DND-41 (cell line): ENCODE measurements around the gene ATF6.

ENCODE experiments used
- ATAC-seq: fragments of 200-7000 bp; cut with Tn5 transposase; 3 replicates; pipeline ENCODE4 v1.9.1; 2021; ENCODE audit warnings: low read depth; ENCODE audit not compliant: insufficient read depth
- DNase-seq: peaks from one replicate; pipeline ENCODE4 v3.0.0-alpha.2; 2020
- H2AFZ ChIP-seq: 2 replicates; pipeline ENCODE4 v1.6.0; 2012; ENCODE audit warnings: low read depth, low read length
- H3K27ac ChIP-seq: 2 replicates; pipeline ENCODE4 v1.5.1; 2012; ENCODE audit warnings: low read length, inconsistent platforms
- H3K27me3 ChIP-seq: fragments of 200-600 bp; sonication (generic); 2 replicates; pipeline ENCODE4 v1.6.0; 2012; ENCODE audit warnings: low read length, mild to moderate bottlenecking, inconsistent platforms; ENCODE audit not compliant: insufficient read depth, poor library complexity
- H3K36me3 ChIP-seq: 2 replicates; pipeline ENCODE4 v1.5.1; 2012; ENCODE audit warnings: low read length, inconsistent platforms; ENCODE audit not compliant: insufficient read depth
- H3K4me1 ChIP-seq: 2 replicates; pipeline ENCODE4 v1.5.1; 2012; ENCODE audit warnings: mild to moderate bottlenecking, low read length; ENCODE audit not compliant: insufficient read depth
- H3K4me2 ChIP-seq: 2 replicates; pipeline ENCODE4 v1.6.0; 2012; ENCODE audit warnings: mild to moderate bottlenecking, moderate library complexity, low read length, inconsistent platforms; ENCODE audit not compliant: insufficient read depth
- H3K4me3 ChIP-seq, 2 experiments: fragments of 200-600 bp in 1 of 2; shearing (Covaris generic) in 1 of 2; 2 replicates each; pipeline ENCODE4 v1.5.1; 2012 to 2016; ENCODE audit warnings: inconsistent platforms in 2 of 2, low read length in 2 of 2, mild to moderate bottlenecking in 2 of 2, low read depth in 1 of 2, moderate library complexity in 1 of 2
- H3K79me2 ChIP-seq: 2 replicates; pipeline ENCODE4 v1.6.0; 2012; ENCODE audit warnings: low read length, inconsistent platforms; ENCODE audit not compliant: insufficient read depth
- H3K9ac ChIP-seq: 2 replicates; pipeline ENCODE4 v1.6.0; 2012; ENCODE audit warnings: low read depth, mild to moderate bottlenecking, inconsistent platforms, low read length, moderate library complexity
- H3K9me3 ChIP-seq: 2 replicates; pipeline ENCODE4 v1.5.1; 2012; ENCODE audit warnings: low read length, moderate library complexity, mild to moderate bottlenecking, inconsistent platforms; ENCODE audit not compliant: insufficient read depth, severe bottlenecking
- H4K20me1 ChIP-seq: 2 replicates; pipeline ENCODE4 v1.6.0; 2012; ENCODE audit warnings: low read length; ENCODE audit not compliant: insufficient read depth
- EZH2 ChIP-seq: IDR thresholded peaks from 3 replicates; pipeline ENCODE4 v1.6.1; 2012; ENCODE audit warnings: borderline replicate concordance, low read depth, mild to moderate bottlenecking, moderate library complexity, low read length, inconsistent platforms; ENCODE audit not compliant: severe bottlenecking
- TF ChIP-seq, protein P1 (sequence below): IDR thresholded peaks from 2 replicates; pipeline ENCODE4 v1.5.1; 2012; ENCODE audit warnings: borderline replicate concordance, low read length, moderate library complexity, mild to moderate bottlenecking; ENCODE audit not compliant: poor library complexity, severe bottlenecking; ENCODE audit errors: extremely low read depth

Gene ATF6

DNA sequence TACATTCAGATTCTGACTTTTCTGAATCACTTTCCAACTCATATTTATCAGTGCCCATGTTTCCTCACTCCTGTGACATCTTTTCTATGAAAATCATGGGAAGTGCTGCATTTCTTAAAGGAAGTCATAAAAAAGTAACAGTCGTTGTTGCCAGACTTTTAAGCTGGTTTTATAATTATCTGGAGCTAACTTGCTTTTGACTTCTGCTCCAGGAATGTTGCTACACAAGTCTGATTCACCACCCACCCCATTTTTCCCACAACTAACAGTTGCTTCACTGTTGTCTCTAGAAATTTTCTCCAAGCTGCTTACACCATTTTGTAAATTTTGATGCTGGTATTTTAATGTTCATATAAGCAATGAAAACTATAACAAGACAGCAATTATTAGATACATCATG is 32.6 kb upstream of the ATF6 start:
- no peak overlapping the region for H2AFZ ChIP-seq
- H3K79me2 ChIP-seq, result no peaks in the 10 kb centered on the region
- no peak for ATAC-seq
- H3K4me1 ChIP-seq, result peaks cover 4% of the 10 kb centered on the region; the same call in 1 of the 2 replicates
- H4K20me1 ChIP-seq, result no peaks in the 10 kb centered on the region
- H3K4me2 ChIP-seq, result no peak overlapping the region
- no peak overlapping the region for H3K9ac ChIP-seq
- TF ChIP-seq, protein P1, sequence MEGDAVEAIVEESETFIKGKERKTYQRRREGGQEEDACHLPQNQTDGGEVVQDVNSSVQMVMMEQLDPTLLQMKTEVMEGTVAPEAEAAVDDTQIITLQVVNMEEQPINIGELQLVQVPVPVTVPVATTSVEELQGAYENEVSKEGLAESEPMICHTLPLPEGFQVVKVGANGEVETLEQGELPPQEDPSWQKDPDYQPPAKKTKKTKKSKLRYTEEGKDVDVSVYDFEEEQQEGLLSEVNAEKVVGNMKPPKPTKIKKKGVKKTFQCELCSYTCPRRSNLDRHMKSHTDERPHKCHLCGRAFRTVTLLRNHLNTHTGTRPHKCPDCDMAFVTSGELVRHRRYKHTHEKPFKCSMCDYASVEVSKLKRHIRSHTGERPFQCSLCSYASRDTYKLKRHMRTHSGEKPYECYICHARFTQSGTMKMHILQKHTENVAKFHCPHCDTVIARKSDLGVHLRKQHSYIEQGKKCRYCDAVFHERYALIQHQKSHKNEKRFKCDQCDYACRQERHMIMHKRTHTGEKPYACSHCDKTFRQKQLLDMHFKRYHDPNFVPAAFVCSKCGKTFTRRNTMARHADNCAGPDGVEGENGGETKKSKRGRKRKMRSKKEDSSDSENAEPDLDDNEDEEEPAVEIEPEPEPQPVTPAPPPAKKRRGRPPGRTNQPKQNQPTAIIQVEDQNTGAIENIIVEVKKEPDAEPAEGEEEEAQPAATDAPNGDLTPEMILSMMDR, result no peak
- TF ChIP-seq EZH2, result no peak
- no peak for DNase-seq
- peaks cover 58% of the 10 kb centered on the region for H3K27me3 ChIP-seq
- no peaks in the 10 kb centered on the region for H3K9me3 ChIP-seq
- H3K36me3 ChIP-seq, result no peaks in the 10 kb centered on the region
- H3K27ac ChIP-seq, result no peak overlapping the region
- H3K4me3 ChIP-seq, result no peak overlapping the region

DNA sequence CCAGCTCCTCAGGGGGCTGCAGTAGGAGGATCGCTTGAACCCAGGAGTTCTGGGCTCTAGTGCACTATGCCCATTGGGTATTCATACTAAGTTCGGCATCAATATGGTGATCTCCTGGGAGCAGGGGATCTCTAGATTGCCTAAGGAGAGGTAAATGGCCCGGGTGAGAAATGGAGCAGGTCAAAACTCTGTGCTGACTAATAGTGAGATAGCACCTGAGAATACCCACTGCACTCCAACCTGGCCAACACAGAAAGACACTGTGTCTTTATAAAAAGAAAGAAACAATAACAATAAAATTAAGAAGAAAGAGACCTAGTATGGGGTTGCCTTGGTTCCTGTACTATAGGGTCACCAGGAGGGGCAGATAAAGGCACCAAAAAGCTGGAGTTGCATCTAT is 30.3 kb upstream of the ATF6 start:
- ATAC-seq (no peak), DNase-seq (no peak)
- Histone ChIP-seq H3K79me2 (no peaks in the 10 kb centered on the region), H3K4me1 (peaks cover 7% of the 10 kb centered on the region; the same call in 1 of the 2 replicates), H3K36me3 (no peaks in the 10 kb centered on the region), H2AFZ (no peak overlapping the region), H3K27me3 (peaks cover 49% of the 10 kb centered on the region), H3K27ac (no peak overlapping the region), H4K20me1 (no peaks in the 10 kb centered on the region), H3K4me2 (no peak overlapping the region), H3K9me3 (no peaks in the 10 kb centered on the region), H3K9ac (no peak overlapping the region), H3K4me3 (no peak overlapping the region)
- TF ChIP-seq, protein P1, result no peak
- no peak for TF ChIP-seq EZH2

DNA sequence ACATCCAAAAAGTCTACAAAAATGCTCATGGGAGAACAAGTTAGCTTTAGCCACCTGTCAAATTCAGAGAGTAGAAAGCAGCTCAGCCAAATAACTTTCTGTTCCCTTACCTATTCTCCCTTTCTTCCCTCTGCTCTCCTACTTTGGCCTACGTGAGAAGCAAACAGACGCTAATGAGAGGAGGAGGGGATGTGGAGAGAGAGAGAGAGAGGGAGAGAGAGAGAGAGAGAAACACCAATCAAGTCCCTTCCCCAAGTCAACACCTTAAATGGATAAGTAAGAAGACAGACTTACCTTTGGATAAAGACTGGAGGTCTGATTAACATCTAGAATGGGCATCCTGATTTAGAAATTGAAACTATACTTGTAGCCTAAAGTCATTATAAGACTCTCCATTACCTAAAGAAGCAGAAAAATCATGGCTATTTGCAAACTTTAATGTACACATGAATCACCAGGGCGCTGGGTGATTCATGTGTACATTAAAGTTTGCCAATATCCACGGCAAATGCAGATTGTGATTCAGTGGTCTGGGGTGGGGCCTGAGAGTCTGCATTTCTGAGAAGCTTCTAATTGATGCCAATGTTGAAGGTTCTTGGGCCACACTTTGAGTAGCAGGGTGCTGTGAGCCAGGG is 29.7 kb upstream of the ATF6 start:
- H3K9ac ChIP-seq, result no peak overlapping the region
- H2AFZ ChIP-seq, result no peak overlapping the region
- H3K4me2 ChIP-seq, result no peak overlapping the region
- peaks cover 11% of the 10 kb centered on the region for H3K4me1 ChIP-seq
- H3K4me3 ChIP-seq, result no peak overlapping the region
- DNase-seq (no peak), ATAC-seq (no peak)
- no peaks in the 10 kb centered on the region for H3K79me2 ChIP-seq
- no peak overlapping the region for H3K27ac ChIP-seq
- H4K20me1 ChIP-seq, result no peaks in the 10 kb centered on the region
- no peak for TF ChIP-seq EZH2
- TF ChIP-seq, protein P1, result no peak
- peaks cover 43% of the 10 kb centered on the region for H3K27me3 ChIP-seq
- no peaks in the 10 kb centered on the region for H3K36me3 ChIP-seq
- no peaks in the 10 kb centered on the region for H3K9me3 ChIP-seq

DNA sequence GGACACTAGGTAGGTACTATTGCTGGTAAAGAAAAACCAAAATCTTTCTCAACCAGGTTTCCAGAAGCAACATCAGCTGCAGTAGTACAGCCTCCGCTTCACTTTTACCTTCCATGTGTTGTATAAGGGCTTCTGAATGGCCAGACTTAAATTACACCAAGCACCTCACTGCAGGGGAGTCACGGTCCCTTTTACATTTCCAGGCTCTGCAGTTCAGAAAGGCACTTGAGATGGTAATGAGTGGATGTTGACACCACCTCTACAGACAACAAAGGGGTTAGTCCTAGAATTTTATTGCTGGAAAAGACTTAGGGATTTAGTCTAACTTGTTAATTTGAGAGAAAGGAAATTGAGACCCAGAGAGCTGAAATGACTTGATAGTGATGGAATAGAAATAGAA is 28.5 kb upstream of the ATF6 start:
- H3K4me1 ChIP-seq, result peaks cover 11% of the 10 kb centered on the region
- no peak overlapping the region for H3K27ac ChIP-seq
- DNase-seq (no peak), ATAC-seq (no peak)
- H3K36me3 ChIP-seq, result no peaks in the 10 kb centered on the region
- no peak overlapping the region for H3K4me3 ChIP-seq
- H3K27me3 ChIP-seq, result peaks cover 31% of the 10 kb centered on the region
- no peak overlapping the region for H3K9ac ChIP-seq
- no peak for TF ChIP-seq EZH2
- TF ChIP-seq, protein P1, result no peak
- no peaks in the 10 kb centered on the region for H4K20me1 ChIP-seq
- no peaks in the 10 kb centered on the region for H3K79me2 ChIP-seq
- H3K4me2 ChIP-seq, result no peak overlapping the region
- no peaks in the 10 kb centered on the region for H3K9me3 ChIP-seq
- no peak overlapping the region for H2AFZ ChIP-seq
